ENCODE results near the gene SUMO2. TPM values are rescaled to one million over a fixed set of nuclear protein-coding genes. Genes with fewer than 3 reads are reported as not detected.

Gene SUMO2
- total and polyA plus RNA-seq, 2 of the 8 experiments (the other 6 are each of a cell fraction or from before 2014, with no cell fraction given) = 184 to 779 TPM

GRCh38 chr17:75205793-75206163 is 23.0 kb upstream of the SUMO2 start:
- Histone ChIP-seq H4K8ac (ENCODE audit: extremely low read depth, insufficient read depth, low read length) (peak overlapping the region; percentile 100; the same call in 1 of the 2 replicates), H2BK12ac (ENCODE audit: low read depth, low read length) (no peak overlapping the region), H3K36me3 (ENCODE audit: control insufficient read depth in 2 of 4, insufficient read depth in 4 of 4, low read length in 3 of 4) (peaks cover 4 to 14% (median 11%) of the 10 kb centered on the region in 4 experiments; a peak in 6 of 8 replicates), H3K79me2 (ENCODE audit: control insufficient read depth in 1 of 2, insufficient read depth in 2 of 2, low read length in 2 of 2) (peaks cover 6 to 38% of the 10 kb centered on the region in 2 experiments), H4K20me1 (replicated peaks in 1 of 2; ENCODE audit: control insufficient read depth in 1 of 2, insufficient read depth in 2 of 2, low read length in 2 of 2) (peaks cover 0 to 3% of the 10 kb centered on the region in 2 experiments), H3K27ac (ENCODE audit: low read depth, low read length) (peak overlapping the region; percentile 99), H2BK5ac (ENCODE audit: low read depth, low read length) (peak overlapping the region; percentile 100), H4K5ac (ENCODE audit: insufficient read length, low read depth, low read length) (peak overlapping the region; percentile 92), H3K79me1 (ENCODE audit: low read depth, low read length) (no peaks in the 10 kb centered on the region), H3K4me3 (ENCODE audit: extremely low read depth in 1 of 4, insufficient read depth in 2 of 4, low read depth in 3 of 4, low read length in 4 of 4) (peak overlapping the region; percentile 76 to 98 (median 92)), H3K4me2 (ENCODE audit: insufficient read depth in 1 of 2, low read depth in 2 of 2, low read length in 2 of 2) (peak overlapping the region; percentile 45 to 92), H3K27me3 (replicated peaks in 1 of 4; ENCODE audit: control insufficient read depth in 3 of 4, extremely low read depth in 1 of 4, insufficient read depth in 3 of 4, low read length in 3 of 4) (no peaks in the 10 kb centered on the region), H3K23ac (ENCODE audit: insufficient read length) (no peak overlapping the region), H3K9ac (replicated peaks in 1 of 4; ENCODE audit: extremely low read depth in 1 of 4, low read depth in 3 of 4, low read length in 3 of 4) (peak overlapping the region; percentile 92 to 98 (median 98)), H3K14ac (ENCODE audit: insufficient read length) (no peak overlapping the region), H3K23me2 (ENCODE audit: low read depth, low read length) (no peaks in the 10 kb centered on the region; the same call in 1 of the 2 replicates), H2AK5ac (ENCODE audit: low read depth, low read length) (no peak overlapping the region), H3K18ac (ENCODE audit: extremely low read depth, low read length) (peak overlapping the region; percentile 35; the same call in 1 of the 2 replicates), H2AFZ (ENCODE audit: low read length) (peak overlapping the region; percentile 89; the same call in 1 of the 2 replicates), H3K4ac (replicated peaks; ENCODE audit: insufficient read length, low read depth, low read length) (no peak overlapping the region), H3K4me1 (replicated peaks in 1 of 4; ENCODE audit: control insufficient read depth in 3 of 4, insufficient read depth in 4 of 4, low read length in 3 of 4) (peaks cover 0 to 2% (median 0%) of the 10 kb centered on the region in 4 experiments; a peak in 2 of 7 replicates), H3K9me3 (ENCODE audit: insufficient read depth in 2 of 2, low read depth in 1 of 2, low read length in 1 of 2) (no peaks in the 10 kb centered on the region), H2BK15ac (ENCODE audit: low read length) (no peak overlapping the region), H4K91ac (replicated peaks; ENCODE audit: insufficient read length, low read length) (peak overlapping the region; percentile 82), H2BK120ac (replicated peaks; ENCODE audit: low read depth, low read length) (no peak overlapping the region), H3K56ac (replicated peaks; ENCODE audit: insufficient read length, low read depth, low read length) (no peak overlapping the region), H2BK20ac (ENCODE audit: low read length) (no peak overlapping the region)
- WGBS, 2 experiments (ENCODE audit: extremely low coverage in 1 of 2, insufficient coverage in 1 of 2, insufficient read length in 1 of 2, insufficient replicate concordance in 2 of 2, low coverage in 1 of 2, low lambda C conversion rate in 2 of 2, missing lambda C conversion rate in 1 of 2) = 1% methylated on average over 22 of the region's 22 CpGs; no CpG with 5 or more reads in 1 of the 2 experiments
- ChIA-PET CTCF (ENCODE audit: partially characterized antibody) (interaction anchor here (0.6 to 4.0 kb wide), 9 partner anchors 9 to 193 kb away, joined by 3 to 30 read pairs (median 4); partner anchors contain the start of genes MIF4GD and NT5C), POLR2A (ENCODE audit: partially characterized antibody) (interaction anchor here (0.6 to 4.2 kb wide), 18 partner anchors 11 to 193 kb away, joined by 3 to 29 read pairs (median 4); partner anchors contain the start of genes GGA3, JPT1, MRPL58 and MRPS7)
- FAIRE-seq = no peak
- no peak for DNase-seq (ENCODE audit: low read depth in 1 of 2, low spot score in 2 of 2)
- TF ChIP-seq SIN3A (conservative IDR thresholded peaks at IDR 0.05 in 1 of 2, IDR thresholded peaks at IDR 0.05 in 1 of 2; ENCODE audit: low read depth in 1 of 2, low read length in 2 of 2) (peak in 1 of 2 experiments; percentile 18; a peak in 1 of 4 replicates), POLR2AphosphoS5 (IDR thresholded peaks at IDR 0.05; ENCODE audit: low read depth, low read length) (0 out of 2 replicates have a peak, but pooled peaks have one; percentile 49), POLR2A (IDR thresholded peaks at IDR 0.05; ENCODE audit: control extremely low read depth in 1 of 2, low read depth in 2 of 2, low read length in 2 of 2) (no peak), SAP30 (IDR thresholded peaks at IDR 0.05; ENCODE audit: insufficient read depth, insufficient replicate concordance, low read length) (peak; percentile 86), PHF8 (conservative IDR thresholded peaks at IDR 0.05; ENCODE audit: low read depth, low read length) (peak; percentile 55)
- TF ChIP-seq, protein P1, sequence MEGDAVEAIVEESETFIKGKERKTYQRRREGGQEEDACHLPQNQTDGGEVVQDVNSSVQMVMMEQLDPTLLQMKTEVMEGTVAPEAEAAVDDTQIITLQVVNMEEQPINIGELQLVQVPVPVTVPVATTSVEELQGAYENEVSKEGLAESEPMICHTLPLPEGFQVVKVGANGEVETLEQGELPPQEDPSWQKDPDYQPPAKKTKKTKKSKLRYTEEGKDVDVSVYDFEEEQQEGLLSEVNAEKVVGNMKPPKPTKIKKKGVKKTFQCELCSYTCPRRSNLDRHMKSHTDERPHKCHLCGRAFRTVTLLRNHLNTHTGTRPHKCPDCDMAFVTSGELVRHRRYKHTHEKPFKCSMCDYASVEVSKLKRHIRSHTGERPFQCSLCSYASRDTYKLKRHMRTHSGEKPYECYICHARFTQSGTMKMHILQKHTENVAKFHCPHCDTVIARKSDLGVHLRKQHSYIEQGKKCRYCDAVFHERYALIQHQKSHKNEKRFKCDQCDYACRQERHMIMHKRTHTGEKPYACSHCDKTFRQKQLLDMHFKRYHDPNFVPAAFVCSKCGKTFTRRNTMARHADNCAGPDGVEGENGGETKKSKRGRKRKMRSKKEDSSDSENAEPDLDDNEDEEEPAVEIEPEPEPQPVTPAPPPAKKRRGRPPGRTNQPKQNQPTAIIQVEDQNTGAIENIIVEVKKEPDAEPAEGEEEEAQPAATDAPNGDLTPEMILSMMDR (IDR thresholded peaks at IDR 0.05; ENCODE audit: control extremely low read depth in 1 of 3, insufficient read depth in 1 of 3, low read depth in 1 of 3, low read length in 3 of 3) = peak in 1 of 3 experiments; percentile 5; a peak in 1 of 4 replicates

All from H1 (cell line).